Inferior parietal cortex (tissue), 1 donor: ENCODE measurements around the gene TMTC4.
"Not testable (repeated sequence)": the region's sequence is repeated elsewhere in the genome, so short reads cannot be mapped to it uniquely, and the experiment has no call there.

Experiments
- DNase-seq: peaks from one replicate; pipeline ENCODE4 v3.0.0-alpha.2; 2016; ENCODE audit errors: extremely low spot score

TMTC4 gene

GRCh38 chr13:100584896-100585295 lies 89.7 kb downstream of the TMTC4 start:
- no peak for DNase-seq

GRCh38 chr13:100581504-100581903 lies 93.1 kb downstream of the TMTC4 start:
- DNase-seq: no peak

- no peak for DNase-seq
Measured at GRCh38 chr13:100581030-100581429, 93.6 kb downstream of the TMTC4 start.

- no peak for DNase-seq
Measured at GRCh38 chr13:100580045-100580444, 94.5 kb downstream of the TMTC4 start.

- not testable (repeated sequence) for DNase-seq
Measured at GRCh38 chr13:100577239-100577638, 97.4 kb downstream of the TMTC4 start.

- peak; percentile 83 for DNase-seq
Measured at GRCh38 chr13:100573121-100573520, 101.5 kb downstream of the TMTC4 start.

GRCh38 chr13:100566543-100566942 lies 108.1 kb downstream of the TMTC4 start:
- no peak for DNase-seq

- no peak for DNase-seq
Measured at GRCh38 chr13:100565286-100565685, 109.3 kb downstream of the TMTC4 start.

- DNase-seq: no peak
Measured at GRCh38 chr13:100564444-100565223, 110.0 kb downstream of the TMTC4 start.

- DNase-seq: no peak
Measured at GRCh38 chr13:100563779-100564178, 110.8 kb downstream of the TMTC4 start.

GRCh38 chr13:100561599-100562204 lies 112.9 kb downstream of the TMTC4 start:
- DNase-seq: no peak

GRCh38 chr13:100561158-100561499 lies 113.5 kb downstream of the TMTC4 start:
- DNase-seq: no peak

GRCh38 chr13:100560498-100561157 lies 114.0 kb downstream of the TMTC4 start:
- peak; percentile 55 for DNase-seq

GRCh38 chr13:100559886-100560285 lies 114.7 kb downstream of the TMTC4 start:
- DNase-seq: no peak
